Uterus (tissue), 2 donors: ENCODE measurements around the gene ZBTB3.
"Not testable (repeated sequence)": the region's sequence is repeated elsewhere in the genome, so short reads cannot be mapped to it uniquely, and the experiment has no call there.

Experiments
- CTCF ChIP-seq, 4 experiments: fragments of 200-600 bp in 2 of 4; fragments of 450-650 bp in 2 of 4; sonication (generic) in 2 of 4; IDR thresholded peaks; one replicate each; pipeline ENCODE4 v1.5.1; 2016 to 2019; ENCODE audit warnings: antibody characterized with exemption in 4 of 4, mild to moderate bottlenecking in 2 of 4, moderate library complexity in 1 of 4
- POLR2A ChIP-seq, 2 donors: fragments of 450-650 bp; IDR thresholded peaks; one replicate each; pipeline ENCODE4 v1.6.1; 2016; ENCODE audit warnings: antibody characterized with exemption in 2 of 2, mild to moderate bottlenecking in 1 of 2, moderate library complexity in 1 of 2

GRCh38 chr11:62730076-62730475 lies 23.9 kb downstream of the ZBTB3 start:
- not testable (repeated sequence) for TF ChIP-seq CTCF, POLR2A (IDR thresholded peaks at IDR 0.05)
